IMR-90 (cell line): ENCODE measurements around the gene HCN2. TPM values are rescaled to one million over a fixed set of nuclear protein-coding genes. Genes with fewer than 3 reads are reported as not detected.

ENCODE experiments used
- ATAC-seq: fragments of 200-7000 bp; cut with Tn5 transposase; 2 replicates; pipeline ENCODE4 v1.9.1; 2020; ENCODE audit warnings: low read depth, mild to moderate bottlenecking, moderate library complexity
- BruUV-seq: library from RNA; stranded (reverse); fragments of 400-500 nt; replicated peaks from 2 replicates; lab custom pipeline; 2021; lab: Mats Ljungman, UMichigan
- CTCF ChIA-PET: fragments of 300-600 bp; formaldehyde crosslinking; extraction: SDS; loops from one replicate; lab custom pipeline; 2021; ENCODE audit warnings: antibody characterized with exemption; lab: Yijun Ruan, JAX
- POLR2A ChIA-PET: fragments of 300-600 bp; sonication (Branson Sonifier 250); formaldehyde crosslinking; loops from one replicate; lab custom pipeline; 2022; ENCODE audit warnings: antibody characterized with exemption; ENCODE audit not compliant: unreplicated experiment; lab: Charles Lee
- DNase-seq: peaks from one replicate; pipeline ENCODE4 v3.0.0; 2013
- H2AFZ ChIP-seq: replicated peaks from 2 replicates; pipeline ENCODE3; 2013; ENCODE audit warnings: low read length, mild to moderate bottlenecking; ENCODE audit not compliant: poor library complexity
- H2AK5ac ChIP-seq: 2 replicates; pipeline ENCODE4 v1.6.1; 2013; ENCODE audit warnings: low read depth, low read length, inconsistent platforms
- H2AK9ac ChIP-seq: replicated peaks from 2 replicates; pipeline ENCODE3; 2013; ENCODE audit warnings: mild to moderate bottlenecking, low read depth, low read length, moderate library complexity; ENCODE audit not compliant: poor library complexity
- H2BK120ac ChIP-seq: 2 replicates; pipeline ENCODE4 v1.6.1; 2013; ENCODE audit warnings: low read depth, low read length, inconsistent platforms
- H2BK15ac ChIP-seq: 3 replicates; pipeline ENCODE4 v1.6.1; 2013; ENCODE audit warnings: low read depth, low read length, inconsistent platforms
- H2BK20ac ChIP-seq: 2 replicates; pipeline ENCODE4 v1.6.1; 2013; ENCODE audit warnings: low read depth, mild to moderate bottlenecking, inconsistent platforms, low read length, moderate library complexity
- H2BK5ac ChIP-seq: 2 replicates; pipeline ENCODE4 v1.6.1; 2013; ENCODE audit warnings: mild to moderate bottlenecking, low read depth, low read length, inconsistent platforms; ENCODE audit not compliant: poor library complexity, severe bottlenecking
- H3K14ac ChIP-seq: replicated peaks from 2 replicates; pipeline ENCODE4 v1.6.1; 2013; ENCODE audit warnings: low read depth, low read length, inconsistent platforms
- H3K18ac ChIP-seq: 2 replicates; pipeline ENCODE4 v1.6.1; 2013; ENCODE audit warnings: low read depth, low read length, control low read depth
- H3K23ac ChIP-seq: 2 replicates; pipeline ENCODE4 v1.6.1; 2013; ENCODE audit warnings: low read depth, low read length, inconsistent platforms
- H3K27ac ChIP-seq: 2 replicates; pipeline ENCODE4 v1.5.1; 2013; ENCODE audit warnings: mild to moderate bottlenecking, control low read depth, low read length; ENCODE audit not compliant: insufficient read depth
- H3K27me3 ChIP-seq: 2 replicates; pipeline ENCODE4 v1.6.1; 2013; ENCODE audit warnings: low read length; ENCODE audit not compliant: control insufficient read depth, insufficient read depth
- H3K36me3 ChIP-seq: 2 replicates; pipeline ENCODE4 v1.6.1; 2013; ENCODE audit warnings: low read length, mixed read lengths; ENCODE audit not compliant: control insufficient read depth, insufficient read depth
- H3K4ac ChIP-seq: 2 replicates; pipeline ENCODE4 v1.6.1; 2013; ENCODE audit warnings: low read depth, low read length, inconsistent platforms
- H3K4me1 ChIP-seq: 2 replicates; pipeline ENCODE4 v1.6.1; 2013; ENCODE audit warnings: low read length, mixed read lengths; ENCODE audit not compliant: control insufficient read depth, insufficient read depth
- H3K4me2 ChIP-seq: 2 replicates; pipeline ENCODE4 v1.6.1; 2013; ENCODE audit warnings: low read depth, mild to moderate bottlenecking, control low read depth, low read length, moderate library complexity
- H3K4me3 ChIP-seq: 2 replicates; pipeline ENCODE4 v1.5.1; 2013; ENCODE audit warnings: low read depth, mild to moderate bottlenecking, control low read depth, low read length, moderate library complexity; ENCODE audit not compliant: insufficient read depth
- H3K56ac ChIP-seq: 2 replicates; pipeline ENCODE4 v1.6.1; 2013; ENCODE audit warnings: low read length, inconsistent platforms; ENCODE audit not compliant: insufficient read depth; ENCODE audit errors: extremely low read depth
- H3K79me1 ChIP-seq, 2 experiments: 2 replicates each; pipeline ENCODE4 v1.6.1; 2013; ENCODE audit warnings: low read length in 2 of 2, inconsistent platforms in 1 of 2, low read depth in 1 of 2
- H3K9ac ChIP-seq: 2 replicates; pipeline ENCODE4 v1.6.1; 2013; ENCODE audit warnings: low read depth, low read length, control low read depth
- H3K9me1 ChIP-seq: 2 replicates; pipeline ENCODE4 v1.6.1; 2013; ENCODE audit warnings: low read length, inconsistent platforms; ENCODE audit not compliant: insufficient read depth
- H3K9me3 ChIP-seq: 2 replicates; pipeline ENCODE4 v1.6.1; 2013; ENCODE audit warnings: low read length; ENCODE audit not compliant: control insufficient read depth, insufficient read depth
- H4K20me1 ChIP-seq: 2 replicates; pipeline ENCODE4 v1.6.1; 2013; ENCODE audit warnings: low read length, inconsistent platforms; ENCODE audit not compliant: insufficient read depth
- H4K5ac ChIP-seq: 2 replicates; pipeline ENCODE4 v1.6.1; 2013; ENCODE audit warnings: mild to moderate bottlenecking, low read depth, low read length, control low read depth
- H4K8ac ChIP-seq, 2 experiments: 2 replicates each; pipeline ENCODE4 v1.6.1; 2013; ENCODE audit warnings: low read depth in 2 of 2, low read length in 2 of 2, control low read depth in 1 of 2, inconsistent platforms in 1 of 2
- H4K91ac ChIP-seq: 2 replicates; pipeline ENCODE4 v1.6.1; 2013; ENCODE audit warnings: low read depth, low read length, inconsistent platforms; ENCODE audit not compliant: insufficient read depth
- BHLHE40 ChIP-seq: fragments of 150-350 bp; IDR thresholded peaks from 2 replicates; pipeline ENCODE4 v1.6.1; 2016; ENCODE audit warnings: mild to moderate bottlenecking, low read depth, low read length
- CHD1 ChIP-seq: IDR thresholded peaks from 2 replicates; pipeline ENCODE4 v1.6.1; 2012; ENCODE audit warnings: low read depth, low read length, improper control_type of control experiment
- MAFK ChIP-seq: IDR thresholded peaks from 2 replicates; pipeline ENCODE4 v1.6.1; 2012; ENCODE audit warnings: low read depth, low read length, improper control_type of control experiment
- RCOR1 ChIP-seq: IDR thresholded peaks from 2 replicates; pipeline ENCODE4 v1.6.1; 2012; ENCODE audit warnings: mild to moderate bottlenecking, low read length, improper control_type of control experiment; ENCODE audit not compliant: insufficient replicate concordance
- WGBS, 2 experiments: methylation state at CpG; one replicate each; pipeline versions ENCODE4 v1.1.5 to v1.1.7; 2013; ENCODE audit warnings: missing lambda C conversion rate in 2 of 2; ENCODE audit not compliant: insufficient read length in 1 of 2; ENCODE audit errors: extremely low coverage in 2 of 2; 5-methylcytosine and 5-hydroxymethylcytosine counted together
- dilution Hi-C: fragments of 300-500 bp; cut with HindIII; formaldehyde crosslinking; loops from one replicate; pipeline ENCODE4 v1.14.3; 2018; ENCODE audit warnings: low sequenced_read_pairs; ENCODE audit not compliant: unreplicated experiment
- in situ Hi-C: fragments of 300-500 bp; cut with MboI; formaldehyde crosslinking; loops from 3 replicates; pipeline ENCODE4 v1.14.3; 2019; ENCODE audit warnings: low sequenced_read_pairs, inconsistent platforms, mixed read lengths
- intact Hi-C: fragments of 100-400 bp; cut with micrococcal nuclease; formaldehyde crosslinking; loops from 2 replicates; pipeline ENCODE4 v1.10.0; 2022
- polyA plus RNA-seq, 3 experiments: library from polyadenylated mRNA; depleted of rRNA; stranded (reverse); fragments of >200 nt; gene quantifications; 2 replicates each; pipeline ENCODE4 v1.2.3, GENCODE V29; 2012; ENCODE audit warnings: low replicate concordance in 1 of 3
- total RNA-seq: library from RNA; depleted of rRNA; stranded (reverse); fragments of >200 nt; gene quantifications from 2 replicates; pipeline ENCODE4 v1.2.3, GENCODE V29; 2012

The HCN2 gene
- total and polyA plus RNA-seq, 2 of the 4 experiments (the other 2 are of a cell fraction): 0.72 to 2.6 TPM

DNA sequence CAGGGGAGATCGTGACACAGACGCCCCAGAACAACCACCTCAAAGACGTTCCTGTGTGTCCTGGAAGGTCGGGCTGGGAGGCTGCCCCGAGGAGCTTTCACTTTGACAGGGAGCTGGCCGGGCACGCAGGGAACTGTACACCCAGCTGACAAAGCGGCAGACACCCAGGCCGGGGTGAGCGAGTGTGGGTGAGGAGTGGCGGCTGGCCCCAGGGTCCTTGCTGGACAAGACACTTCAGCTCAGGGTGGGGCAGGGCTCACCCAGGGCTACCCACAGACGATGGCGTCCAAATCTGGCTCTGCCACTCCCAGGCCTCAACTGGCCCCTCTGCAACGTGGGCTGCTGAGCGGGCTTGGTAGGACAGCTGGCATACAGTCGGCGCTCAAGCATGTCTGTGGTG lies 52.0 kb downstream of the HCN2 start:
- ATAC-seq: no peak
- no peak overlapping the region for H3K4me2 ChIP-seq
- ChIA-PET CTCF (no interaction called here), POLR2A (no interaction called here)
- no peak overlapping the region for H3K27ac ChIP-seq
- no peak overlapping the region for H3K14ac ChIP-seq
- no peaks in the 10 kb centered on the region for H3K27me3 ChIP-seq
- H4K5ac ChIP-seq: no peak overlapping the region
- no peaks in the 10 kb centered on the region for H3K9me1 ChIP-seq
- in situ Hi-C loops: no loop called here
- no peak for DNase-seq
- H2BK15ac ChIP-seq: no peak overlapping the region
- no peak overlapping the region for H2AFZ ChIP-seq
- H3K9me3 ChIP-seq: no peaks in the 10 kb centered on the region
- peaks cover 2% of the 10 kb centered on the region; the same call in 1 of the 2 replicates for H4K20me1 ChIP-seq
- no peak overlapping the region for H3K23ac ChIP-seq
- H3K18ac ChIP-seq: no peak overlapping the region
- no peak overlapping the region for H3K56ac ChIP-seq
- H3K36me3 ChIP-seq: peaks cover 17% of the 10 kb centered on the region
- no peak overlapping the region for H4K8ac ChIP-seq
- intact Hi-C loops: no loop called here
- H3K4me3 ChIP-seq: no peak overlapping the region
- no peak overlapping the region for H2BK120ac ChIP-seq
- H3K4me1 ChIP-seq: peaks cover 3% of the 10 kb centered on the region
- no peak overlapping the region for H2AK9ac ChIP-seq
- H3K79me1 ChIP-seq: no peaks in the 10 kb centered on the region; a peak in 1 of 4 replicates
- H2BK20ac ChIP-seq: no peak overlapping the region
- H3K9ac ChIP-seq: no peak overlapping the region
- no peak overlapping the region for H4K91ac ChIP-seq
- BruUV-seq: no TSS peak
- dilution Hi-C loops: no loop called here
- no peak overlapping the region for H3K4ac ChIP-seq
- H2BK5ac ChIP-seq: no peak overlapping the region
- H2AK5ac ChIP-seq: no peak overlapping the region
- TF ChIP-seq BHLHE40 (no peak), CHD1 (no peak), MAFK (no peak), RCOR1 (no peak)
- 79% methylated on average over 6 of the region's 17 CpGs; no CpG with 5 or more reads in 1 of the 2 experiments for WGBS, 2 experiments
